Epidermal melanocyte (primary cell): ENCODE data around the gene CERS1.

Experiments
- DNase-seq: peaks from one replicate; pipeline ENCODE4 v3.0.0; 2011; ENCODE audit warnings: low spot score; ENCODE audit not compliant: insufficient read length

The CERS1 gene, protein sequence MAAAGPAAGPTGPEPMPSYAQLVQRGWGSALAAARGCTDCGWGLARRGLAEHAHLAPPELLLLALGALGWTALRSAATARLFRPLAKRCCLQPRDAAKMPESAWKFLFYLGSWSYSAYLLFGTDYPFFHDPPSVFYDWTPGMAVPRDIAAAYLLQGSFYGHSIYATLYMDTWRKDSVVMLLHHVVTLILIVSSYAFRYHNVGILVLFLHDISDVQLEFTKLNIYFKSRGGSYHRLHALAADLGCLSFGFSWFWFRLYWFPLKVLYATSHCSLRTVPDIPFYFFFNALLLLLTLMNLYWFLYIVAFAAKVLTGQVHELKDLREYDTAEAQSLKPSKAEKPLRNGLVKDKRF

GRCh38 chr19:18895824-18896341 lies at the start of gene CERS1:
Gene CERS1 (minus strand): TSS chr19:18896158. CDS start chr19:18896072, 86 bp downstream.
- DNase-seq = peak; percentile 49

- no peak for DNase-seq
These were observed 49.3 kb upstream of the CERS1 start for GRCh38 chr19:18945297-18945696.

GRCh38 chr19:18943465-18943864 lies 47.5 kb upstream of the CERS1 start:
- no peak for DNase-seq

DNA sequence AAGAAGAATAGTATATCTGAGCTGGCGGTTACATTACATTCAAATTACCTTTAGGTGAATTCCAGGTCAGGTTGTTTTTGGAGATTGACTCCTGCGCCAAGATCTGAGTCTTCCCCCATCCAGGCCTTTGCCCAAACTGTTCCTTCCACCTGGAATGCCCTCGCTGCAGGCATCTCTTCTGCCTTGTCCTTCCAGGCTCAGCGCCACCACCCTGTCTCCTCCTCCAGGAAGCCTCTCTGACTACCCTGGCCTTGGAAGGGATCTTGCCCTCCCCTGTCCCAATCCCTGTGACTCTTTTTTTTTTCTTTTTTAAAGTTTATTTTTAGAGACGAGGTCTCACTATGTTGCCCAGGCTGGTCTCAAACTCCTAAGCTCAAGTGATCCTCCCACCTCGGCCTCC lies 46.7 kb upstream of the CERS1 start:
- DNase-seq = no peak

- no peak for DNase-seq
These were observed 45.8 kb upstream of the CERS1 start for GRCh38 chr19:18941628-18942354.

GRCh38 chr19:18940769-18941627 lies 45.0 kb upstream of the CERS1 start, which contains the start of gene HOMER3:
Gene HOMER3 (minus strand): TSS chr19:18941217. CDS start chr19:18938982, 2,235 bp downstream.
- peak; percentile 98 for DNase-seq

DNA sequence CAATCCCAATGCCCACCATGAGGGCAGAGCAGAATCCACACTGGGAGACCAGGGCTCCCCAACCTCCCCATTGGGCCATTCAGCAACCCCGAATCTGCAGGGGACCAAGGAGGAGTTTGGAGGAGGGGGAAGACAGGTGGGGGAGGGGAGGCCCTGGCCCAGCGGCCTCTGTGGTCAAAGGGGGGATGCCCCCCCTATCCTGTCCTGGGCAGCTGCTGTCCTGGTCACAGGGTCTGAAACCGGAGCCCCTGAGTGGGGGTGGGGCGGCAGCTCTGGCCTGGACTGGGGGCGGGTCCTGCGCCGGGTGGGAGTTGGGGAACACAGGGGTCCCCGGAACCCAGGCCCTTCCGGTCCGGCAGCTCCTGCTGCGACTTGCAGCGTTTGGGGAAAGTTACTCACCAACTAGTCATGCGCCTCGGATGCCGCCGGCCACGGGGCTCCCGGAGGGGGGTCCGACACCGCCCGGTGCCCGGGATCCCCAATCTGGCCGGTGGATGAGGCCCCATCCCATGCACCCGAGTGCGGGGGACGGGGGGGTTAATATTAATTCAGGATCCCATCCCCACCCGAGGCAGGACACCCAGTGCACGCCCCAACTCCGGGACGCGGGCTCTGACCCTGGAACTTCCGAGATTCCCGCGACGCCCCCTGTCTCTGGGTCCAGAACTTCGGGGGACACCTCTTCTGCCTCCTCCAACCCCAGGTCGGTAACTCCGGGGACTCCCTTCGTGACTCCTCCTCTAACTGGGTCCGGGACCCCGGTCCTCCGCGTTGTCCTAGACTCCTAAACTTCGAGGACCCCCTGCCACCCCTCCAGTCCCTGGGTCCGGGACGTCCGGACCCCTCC lies 44.2 kb upstream of the CERS1 start:
- DNase-seq = peak; percentile 86

- DNase-seq = no peak
These were observed 43.2 kb upstream of the CERS1 start for GRCh38 chr19:18939163-18939562.

DNA sequence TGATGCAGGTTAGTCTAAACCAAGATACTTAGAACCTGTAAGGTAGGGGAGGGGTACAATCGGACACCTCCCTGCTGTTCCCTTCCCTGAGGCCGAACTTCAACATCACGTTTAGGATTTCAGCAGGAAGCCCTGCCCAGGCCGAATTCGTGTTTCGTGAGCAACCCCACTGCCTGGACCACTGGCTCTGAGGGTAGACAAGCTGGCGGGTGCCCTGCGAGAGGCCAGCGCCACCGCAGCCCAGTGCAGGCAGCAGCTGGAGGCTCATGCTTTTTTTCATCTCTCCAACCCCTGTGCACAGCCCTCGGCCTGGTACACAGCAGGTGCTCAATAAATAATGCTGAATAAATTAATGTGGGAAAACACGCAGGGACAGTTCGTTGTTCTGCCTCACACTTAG lies 37.3 kb upstream of the CERS1 start:
- no peak for DNase-seq

DNA sequence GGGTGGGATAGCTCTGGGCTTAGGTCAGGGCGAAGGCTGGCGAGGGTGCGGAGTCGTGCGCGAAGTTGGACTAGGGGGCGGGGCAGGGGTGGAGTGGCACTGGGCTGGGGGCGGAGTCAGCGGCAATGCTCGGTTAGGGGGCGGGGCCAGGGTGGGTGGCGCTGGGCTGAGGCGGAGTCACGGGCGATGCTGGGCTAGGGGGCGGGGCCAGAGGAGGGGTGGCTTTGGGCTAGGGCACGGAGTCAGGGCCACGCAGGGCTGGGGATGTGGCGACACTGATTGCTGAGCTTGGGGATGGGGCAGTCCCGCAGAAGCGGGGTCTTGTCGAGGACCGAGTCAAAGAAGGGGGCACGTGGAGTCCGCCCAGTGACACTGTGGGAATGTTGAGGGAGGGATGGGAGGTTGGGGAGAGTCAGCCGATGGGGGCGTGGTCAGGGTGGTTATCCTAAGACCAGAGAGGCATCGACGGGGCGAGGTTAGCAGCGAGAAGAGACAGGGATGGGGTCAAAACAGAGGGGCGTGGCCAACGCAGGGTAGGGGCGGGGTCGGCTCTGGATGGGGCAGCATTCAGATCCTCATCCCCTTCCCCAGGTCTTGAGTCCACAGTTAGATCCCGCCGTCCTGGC lies 36.4 kb upstream of the CERS1 start:
- DNase-seq = no peak

DNA sequence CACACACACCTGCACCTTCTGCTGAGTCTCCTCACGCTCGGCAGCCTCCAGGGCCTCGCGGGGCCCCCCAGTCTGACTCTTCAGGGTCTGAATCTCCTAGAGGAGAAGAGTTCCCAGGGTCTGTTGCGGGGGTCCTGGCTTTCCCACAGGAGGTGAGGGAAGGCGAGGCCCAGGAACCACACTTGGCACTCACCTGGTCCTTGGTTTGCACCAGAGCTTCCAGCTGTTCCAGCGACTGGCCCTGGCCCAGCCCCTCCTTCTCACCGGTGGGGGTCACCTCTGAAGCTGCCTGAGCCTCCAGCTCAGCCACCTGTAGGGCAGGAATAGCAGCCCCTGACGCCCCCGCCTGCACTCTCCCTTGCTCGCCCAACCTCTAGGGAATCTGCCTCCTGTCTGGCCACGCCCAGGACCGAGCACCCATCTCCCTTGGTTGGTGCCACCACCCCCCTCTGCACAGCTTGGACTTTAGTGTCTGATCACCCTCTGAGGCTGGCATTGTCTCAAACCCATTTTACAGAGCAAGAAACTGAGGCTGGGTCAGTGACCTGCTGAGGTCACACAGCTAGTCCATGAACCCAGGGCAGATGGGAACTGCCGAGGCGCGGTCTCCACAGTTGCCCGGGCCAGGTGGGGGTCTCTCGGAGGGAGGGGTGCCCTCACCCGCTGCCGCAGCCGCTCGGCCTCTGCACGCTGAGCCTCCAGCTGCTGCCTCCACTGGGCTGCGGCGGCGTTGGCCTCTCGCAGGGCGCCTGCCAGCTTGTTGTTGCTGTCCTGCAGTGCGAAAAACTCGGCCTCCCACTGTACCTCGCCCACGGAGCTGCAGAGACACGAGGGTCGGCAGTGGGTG lies 35.6 kb upstream of the CERS1 start:
- DNase-seq = no peak

DNA sequence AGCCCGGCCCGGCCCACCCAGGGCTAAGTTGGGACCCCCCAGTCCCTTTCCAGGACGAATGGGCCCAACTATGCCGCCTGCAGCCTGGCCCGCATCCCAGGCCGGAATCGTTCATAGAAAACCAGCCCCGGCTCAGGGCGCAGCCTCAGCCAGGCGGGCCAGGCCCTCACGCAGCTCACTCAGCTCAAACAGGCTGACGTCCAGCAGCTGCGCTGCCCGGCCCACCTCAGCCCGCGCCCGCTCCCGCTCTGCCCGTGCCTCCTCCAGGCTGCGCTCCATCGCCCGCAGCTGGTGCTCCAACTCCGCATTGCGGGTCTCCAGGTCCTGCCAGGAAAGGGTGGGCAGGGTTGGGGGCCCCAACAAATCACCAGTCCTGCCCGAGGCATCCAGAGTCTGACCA lies 33.4 kb upstream of the CERS1 start:
- DNase-seq = no peak

GRCh38 chr19:18928018-18928805 lies 32.3 kb upstream of the CERS1 start:
- DNase-seq = no peak

- no peak for DNase-seq
These were observed 28.8 kb upstream of the CERS1 start for GRCh38 chr19:18924684-18925213.

- no peak for DNase-seq
These were observed 26.4 kb upstream of the CERS1 start for GRCh38 chr19:18922228-18922985.

- no peak for DNase-seq
These were observed 25.6 kb upstream of the CERS1 start for GRCh38 chr19:18921593-18921992.

GRCh38 chr19:18920400-18920799 lies 24.4 kb upstream of the CERS1 start:
- DNase-seq = no peak

GRCh38 chr19:18919900-18920214 lies 23.9 kb upstream of the CERS1 start:
- DNase-seq = no peak
